K562 (cell line): ENCODE results near the gene CPLANE2. TPM values are rescaled to one million over a fixed set of nuclear protein-coding genes. Genes with fewer than 3 reads are reported as not detected.

Source experiments
- ETV1 ChIP-seq: fragments of 450-650 bp; conservative IDR thresholded peaks from 2 replicates; pipeline ENCODE4 v1.6.1; 2016; ENCODE audit warnings: missing genetic modification characterization, control low read depth, low read depth, missing compliant biosample characterization
- GATAD2B ChIP-seq: fragments of 450-650 bp; IDR thresholded peaks from 2 replicates; pipeline ENCODE4 v1.6.1; 2017; ENCODE audit warnings: mild to moderate bottlenecking, borderline replicate concordance
- MTA1 ChIP-seq: fragments of 450-650 bp; IDR thresholded peaks from 2 replicates; pipeline ENCODE4 v1.6.1; 2017; ENCODE audit warnings: borderline replicate concordance
- SAFB ChIP-seq: fragments of 200-400 bp; formaldehyde crosslinking; IDR thresholded peaks from 2 replicates; pipeline ENCODE4 v1.6.1; 2017; ENCODE audit warnings: low read depth, low read length, borderline replicate concordance
- ZNF124 ChIP-seq: sonication (generic); formaldehyde crosslinking; IDR thresholded peaks from 2 replicates; pipeline ENCODE4 v1.8.1; 2022; ENCODE audit warnings: missing genetic modification reagents
- ZNF830 ChIP-seq: fragments of 250-450 bp; sonication (Bioruptor Pico); IDR thresholded peaks from 2 replicates; pipeline ENCODE4 v1.5.0; 2021; ENCODE audit warnings: mild to moderate bottlenecking
- polyA plus RNA-seq, 8 experiments: library from polyadenylated mRNA; depleted of rRNA in 4 of 8; stranded (reverse) in 5 of 8; unstranded in 3 of 8; fragments of >200 nt; fragmentation: Nextera tagmentation in 2 of 8; fragmentation: Illumina TruSeq in 1 of 8; extraction: Ambion mirVana in 2 of 8; extraction: Trizol in 1 of 8; gene quantifications; 2 replicates each; pipeline versions ENCODE4 v1.2.1 to v1.2.3, GENCODE V29; 2011 to 2014; ENCODE audit warnings: inconsistent platforms in 1 of 8, missing spikeins in 1 of 8
- total RNA-seq, 7 experiments: library from RNA; depleted of rRNA in 6 of 7; stranded (reverse); fragments of >200 nt in 6 of 7; fragmentation: Illumina TruSeq in 2 of 7; extraction: Trizol in 2 of 7; gene quantifications; 2 replicates each; pipeline versions ENCODE4 v1.2.1 to v1.2.3, GENCODE V29; 2011 to 2021; ENCODE audit warnings: low replicate concordance in 1 of 7
- TF ChIP-seq, protein P1 (sequence below), 2 experiments: fragments of 450-650 bp in 1 of 2; sonication (generic) in 1 of 2; formaldehyde crosslinking in 1 of 2; IDR thresholded peaks; 2 replicates each; pipeline versions ENCODE4 v1.7.1 to v1.9.0; 2016 to 2022; ENCODE audit warnings: inconsistent platforms in 1 of 2, mild to moderate bottlenecking in 1 of 2, missing genetic modification reagents in 1 of 2
- TF ChIP-seq, protein P2 (sequence below): fragments of 450-650 bp; IDR thresholded peaks from 2 replicates; pipeline ENCODE4 v1.6.1; 2016; ENCODE audit warnings: mild to moderate bottlenecking
- TF ChIP-seq, protein P3 (sequence below): fragments of 250-450 bp; sonication (Bioruptor Pico); IDR thresholded peaks from 2 replicates; pipeline ENCODE4 v1.4.0; 2020; ENCODE audit warnings: mild to moderate bottlenecking
- TF ChIP-seq, protein P4 (sequence below): fragments of 450-650 bp; IDR thresholded peaks from 2 replicates; pipeline ENCODE4 v1.7.1; 2018; ENCODE audit warnings: mild to moderate bottlenecking, low read depth; ENCODE audit not compliant: partially characterized antibody

Gene CPLANE2
- total and polyA plus RNA-seq, 9 of the 15 experiments (the other 6 are each of a cell fraction or from before 2014, with no cell fraction given) = 0.17 to 20.9 (median 8.1) TPM

DNA sequence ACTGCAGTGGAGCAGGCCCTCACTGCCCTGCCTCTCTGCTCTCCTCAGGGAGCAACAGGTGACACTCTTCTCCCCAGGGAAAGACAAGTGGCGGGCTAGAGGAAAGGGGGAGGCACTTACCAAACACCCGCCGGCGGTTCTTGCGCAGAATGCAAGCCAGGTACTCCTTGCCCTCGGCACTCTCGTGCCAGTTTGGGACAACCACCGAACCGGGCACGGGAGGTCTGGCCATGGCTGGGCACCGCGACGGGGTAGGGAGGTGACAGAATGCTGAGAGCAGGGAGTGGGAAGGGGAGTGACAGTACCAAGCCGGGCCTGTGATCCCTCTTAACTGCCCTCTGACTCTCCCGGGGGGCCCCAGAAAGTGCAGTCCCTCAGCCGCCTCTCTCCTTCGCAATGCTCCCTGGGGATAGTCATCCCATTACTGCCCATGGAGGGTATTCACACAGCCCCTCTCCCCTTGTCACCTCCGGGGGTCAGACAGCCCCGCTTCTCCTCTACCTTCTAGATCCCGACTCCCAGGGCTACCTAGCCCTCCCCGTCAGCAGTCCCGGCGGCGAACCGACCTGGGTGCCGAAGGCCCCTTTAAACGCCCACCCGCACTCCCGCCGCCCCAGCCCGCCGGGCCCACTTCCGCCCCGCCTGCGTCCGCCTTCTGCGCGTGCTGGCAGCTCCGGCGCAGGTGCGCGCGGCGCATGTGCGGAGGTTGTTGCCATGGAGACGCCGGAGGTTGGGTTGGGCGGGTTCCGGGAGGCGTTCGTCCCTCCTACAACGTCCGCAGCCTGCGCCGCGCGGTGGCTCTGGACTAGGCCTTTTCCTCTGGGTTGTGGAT lies at the start of gene CPLANE2 (continued):
- TF ChIP-seq, protein P1, sequence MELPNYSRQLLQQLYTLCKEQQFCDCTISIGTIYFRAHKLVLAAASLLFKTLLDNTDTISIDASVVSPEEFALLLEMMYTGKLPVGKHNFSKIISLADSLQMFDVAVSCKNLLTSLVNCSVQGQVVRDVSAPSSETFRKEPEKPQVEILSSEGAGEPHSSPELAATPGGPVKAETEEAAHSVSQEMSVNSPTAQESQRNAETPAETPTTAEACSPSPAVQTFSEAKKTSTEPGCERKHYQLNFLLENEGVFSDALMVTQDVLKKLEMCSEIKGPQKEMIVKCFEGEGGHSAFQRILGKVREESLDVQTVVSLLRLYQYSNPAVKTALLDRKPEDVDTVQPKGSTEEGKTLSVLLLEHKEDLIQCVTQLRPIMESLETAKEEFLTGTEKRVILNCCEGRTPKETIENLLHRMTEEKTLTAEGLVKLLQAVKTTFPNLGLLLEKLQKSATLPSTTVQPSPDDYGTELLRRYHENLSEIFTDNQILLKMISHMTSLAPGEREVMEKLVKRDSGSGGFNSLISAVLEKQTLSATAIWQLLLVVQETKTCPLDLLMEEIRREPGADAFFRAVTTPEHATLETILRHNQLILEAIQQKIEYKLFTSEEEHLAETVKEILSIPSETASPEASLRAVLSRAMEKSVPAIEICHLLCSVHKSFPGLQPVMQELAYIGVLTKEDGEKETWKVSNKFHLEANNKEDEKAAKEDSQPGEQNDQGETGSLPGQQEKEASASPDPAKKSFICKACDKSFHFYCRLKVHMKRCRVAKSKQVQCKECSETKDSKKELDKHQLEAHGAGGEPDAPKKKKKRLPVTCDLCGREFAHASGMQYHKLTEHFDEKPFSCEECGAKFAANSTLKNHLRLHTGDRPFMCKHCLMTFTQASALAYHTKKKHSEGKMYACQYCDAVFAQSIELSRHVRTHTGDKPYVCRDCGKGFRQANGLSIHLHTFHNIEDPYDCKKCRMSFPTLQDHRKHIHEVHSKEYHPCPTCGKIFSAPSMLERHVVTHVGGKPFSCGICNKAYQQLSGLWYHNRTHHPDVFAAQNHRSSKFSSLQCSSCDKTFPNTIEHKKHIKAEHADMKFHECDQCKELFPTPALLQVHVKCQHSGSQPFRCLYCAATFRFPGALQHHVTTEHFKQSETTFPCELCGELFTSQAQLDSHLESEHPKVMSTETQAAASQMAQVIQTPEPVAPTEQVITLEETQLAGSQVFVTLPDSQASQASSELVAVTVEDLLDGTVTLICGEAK (IDR thresholded peaks at IDR 0.05) = peak; percentile 61
- TF ChIP-seq, protein P1 (CRISPR knock-in tag; IDR thresholded peaks at IDR 0.05) = no peak
- TF ChIP-seq GATAD2B = no peak
- peak; percentile 61 for TF ChIP-seq ETV1 (tag)
- TF ChIP-seq, protein P2, sequence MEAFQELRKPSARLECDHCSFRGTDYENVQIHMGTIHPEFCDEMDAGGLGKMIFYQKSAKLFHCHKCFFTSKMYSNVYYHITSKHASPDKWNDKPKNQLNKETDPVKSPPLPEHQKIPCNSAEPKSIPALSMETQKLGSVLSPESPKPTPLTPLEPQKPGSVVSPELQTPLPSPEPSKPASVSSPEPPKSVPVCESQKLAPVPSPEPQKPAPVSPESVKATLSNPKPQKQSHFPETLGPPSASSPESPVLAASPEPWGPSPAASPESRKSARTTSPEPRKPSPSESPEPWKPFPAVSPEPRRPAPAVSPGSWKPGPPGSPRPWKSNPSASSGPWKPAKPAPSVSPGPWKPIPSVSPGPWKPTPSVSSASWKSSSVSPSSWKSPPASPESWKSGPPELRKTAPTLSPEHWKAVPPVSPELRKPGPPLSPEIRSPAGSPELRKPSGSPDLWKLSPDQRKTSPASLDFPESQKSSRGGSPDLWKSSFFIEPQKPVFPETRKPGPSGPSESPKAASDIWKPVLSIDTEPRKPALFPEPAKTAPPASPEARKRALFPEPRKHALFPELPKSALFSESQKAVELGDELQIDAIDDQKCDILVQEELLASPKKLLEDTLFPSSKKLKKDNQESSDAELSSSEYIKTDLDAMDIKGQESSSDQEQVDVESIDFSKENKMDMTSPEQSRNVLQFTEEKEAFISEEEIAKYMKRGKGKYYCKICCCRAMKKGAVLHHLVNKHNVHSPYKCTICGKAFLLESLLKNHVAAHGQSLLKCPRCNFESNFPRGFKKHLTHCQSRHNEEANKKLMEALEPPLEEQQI = no peak
- TF ChIP-seq, protein P3, sequence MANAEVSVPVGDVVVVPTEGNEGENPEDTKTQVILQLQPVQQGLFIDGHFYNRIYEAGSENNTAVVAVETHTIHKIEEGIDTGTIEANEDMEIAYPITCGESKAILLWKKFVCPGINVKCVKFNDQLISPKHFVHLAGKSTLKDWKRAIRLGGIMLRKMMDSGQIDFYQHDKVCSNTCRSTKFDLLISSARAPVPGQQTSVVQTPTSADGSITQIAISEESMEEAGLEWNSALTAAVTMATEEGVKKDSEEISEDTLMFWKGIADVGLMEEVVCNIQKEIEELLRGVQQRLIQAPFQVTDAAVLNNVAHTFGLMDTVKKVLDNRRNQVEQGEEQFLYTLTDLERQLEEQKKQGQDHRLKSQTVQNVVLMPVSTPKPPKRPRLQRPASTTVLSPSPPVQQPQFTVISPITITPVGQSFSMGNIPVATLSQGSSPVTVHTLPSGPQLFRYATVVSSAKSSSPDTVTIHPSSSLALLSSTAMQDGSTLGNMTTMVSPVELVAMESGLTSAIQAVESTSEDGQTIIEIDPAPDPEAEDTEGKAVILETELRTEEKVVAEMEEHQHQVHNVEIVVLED (CRISPR knock-in tag) = peak; percentile 60
- peak; percentile 91; the same call in 1 of the 2 replicates for TF ChIP-seq MTA1
- TF ChIP-seq SAFB = no peak
- no peak for TF ChIP-seq ZNF124 (CRISPR knock-in tag)
- TF ChIP-seq, protein P4, sequence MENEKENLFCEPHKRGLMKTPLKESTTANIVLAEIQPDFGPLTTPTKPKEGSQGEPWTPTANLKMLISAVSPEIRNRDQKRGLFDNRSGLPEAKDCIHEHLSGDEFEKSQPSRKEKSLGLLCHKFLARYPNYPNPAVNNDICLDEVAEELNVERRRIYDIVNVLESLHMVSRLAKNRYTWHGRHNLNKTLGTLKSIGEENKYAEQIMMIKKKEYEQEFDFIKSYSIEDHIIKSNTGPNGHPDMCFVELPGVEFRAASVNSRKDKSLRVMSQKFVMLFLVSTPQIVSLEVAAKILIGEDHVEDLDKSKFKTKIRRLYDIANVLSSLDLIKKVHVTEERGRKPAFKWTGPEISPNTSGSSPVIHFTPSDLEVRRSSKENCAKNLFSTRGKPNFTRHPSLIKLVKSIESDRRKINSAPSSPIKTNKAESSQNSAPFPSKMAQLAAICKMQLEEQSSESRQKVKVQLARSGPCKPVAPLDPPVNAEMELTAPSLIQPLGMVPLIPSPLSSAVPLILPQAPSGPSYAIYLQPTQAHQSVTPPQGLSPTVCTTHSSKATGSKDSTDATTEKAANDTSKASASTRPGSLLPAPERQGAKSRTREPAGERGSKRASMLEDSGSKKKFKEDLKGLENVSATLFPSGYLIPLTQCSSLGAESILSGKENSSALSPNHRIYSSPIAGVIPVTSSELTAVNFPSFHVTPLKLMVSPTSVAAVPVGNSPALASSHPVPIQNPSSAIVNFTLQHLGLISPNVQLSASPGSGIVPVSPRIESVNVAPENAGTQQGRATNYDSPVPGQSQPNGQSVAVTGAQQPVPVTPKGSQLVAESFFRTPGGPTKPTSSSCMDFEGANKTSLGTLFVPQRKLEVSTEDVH = peak; percentile 44
- no peak for TF ChIP-seq ZNF830 (CRISPR knock-in tag)
